Measurements from ENCODE around the gene TGFBR2.

Gene TGFBR2

GRCh38 chr3:30728143-30728542 lies 121.7 kb downstream of the TGFBR2 start:
- no peak for DNase-seq

DNA sequence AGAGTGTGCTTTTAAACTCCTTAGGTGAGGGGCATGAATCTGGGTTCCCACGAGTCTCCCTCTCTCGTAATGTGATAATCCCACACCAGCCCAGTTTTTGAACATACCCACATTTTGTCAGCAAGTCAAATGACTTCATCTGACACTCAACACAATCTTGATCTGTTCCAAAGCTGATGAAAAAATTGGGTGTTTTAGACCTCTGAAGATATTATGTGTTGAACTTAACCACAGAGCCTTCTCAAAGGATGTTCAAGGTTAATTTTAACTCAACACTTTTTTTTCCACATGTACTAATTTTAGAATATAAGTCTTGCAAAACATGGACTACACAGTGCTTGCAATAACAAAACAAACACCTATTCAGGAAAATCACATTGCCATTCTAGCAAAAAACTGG lies 123.1 kb downstream of the TGFBR2 start:
- no peak for DNase-seq

GRCh38 chr3:30729936-30730335 lies 123.5 kb downstream of the TGFBR2 start:
- no peak for DNase-seq

DNA sequence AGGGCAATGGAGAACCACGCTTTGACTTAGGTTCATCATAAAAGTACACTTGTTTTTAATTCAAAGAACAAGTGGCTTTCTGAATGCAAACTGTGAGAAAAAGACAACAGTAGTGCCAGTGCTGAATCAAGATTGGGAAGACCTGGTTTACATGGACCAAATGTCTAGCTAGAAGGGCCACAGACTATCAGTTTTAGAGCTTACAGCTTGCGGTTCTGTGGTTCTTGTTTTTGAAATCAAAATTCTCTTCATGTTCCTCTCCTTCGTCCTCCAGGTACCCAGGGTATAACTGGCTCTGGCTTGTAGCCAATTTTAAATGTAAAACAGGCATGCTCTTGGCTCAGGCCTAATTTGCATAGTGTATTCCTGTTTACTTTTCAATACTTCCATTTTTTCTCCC lies 124.6 kb downstream of the TGFBR2 start:
- DNase-seq = no peak

DNA sequence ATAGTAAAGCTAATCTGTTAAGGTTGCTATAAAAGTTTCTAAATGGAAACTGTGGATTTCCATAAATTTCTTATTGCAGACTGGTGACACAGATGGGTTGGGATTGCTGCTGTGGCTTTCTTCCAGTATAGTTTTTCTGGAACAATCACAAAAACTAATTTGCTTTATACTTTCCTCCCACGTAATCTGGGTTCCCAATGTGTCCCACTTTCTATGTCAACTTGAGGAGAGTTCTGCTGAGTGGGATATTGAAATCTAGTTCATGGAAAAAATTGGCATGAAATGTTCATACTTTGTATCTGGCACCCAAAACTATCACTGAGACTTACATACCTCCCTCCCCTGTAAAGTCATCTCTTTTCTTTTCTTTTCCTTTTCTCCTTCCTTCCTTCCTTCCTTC lies 126.8 kb downstream of the TGFBR2 start:
- no peak for DNase-seq

- DNase-seq = no peak
Observed at GRCh38 chr3:30733696-30734095, 127.3 kb downstream of the TGFBR2 start.

DNA sequence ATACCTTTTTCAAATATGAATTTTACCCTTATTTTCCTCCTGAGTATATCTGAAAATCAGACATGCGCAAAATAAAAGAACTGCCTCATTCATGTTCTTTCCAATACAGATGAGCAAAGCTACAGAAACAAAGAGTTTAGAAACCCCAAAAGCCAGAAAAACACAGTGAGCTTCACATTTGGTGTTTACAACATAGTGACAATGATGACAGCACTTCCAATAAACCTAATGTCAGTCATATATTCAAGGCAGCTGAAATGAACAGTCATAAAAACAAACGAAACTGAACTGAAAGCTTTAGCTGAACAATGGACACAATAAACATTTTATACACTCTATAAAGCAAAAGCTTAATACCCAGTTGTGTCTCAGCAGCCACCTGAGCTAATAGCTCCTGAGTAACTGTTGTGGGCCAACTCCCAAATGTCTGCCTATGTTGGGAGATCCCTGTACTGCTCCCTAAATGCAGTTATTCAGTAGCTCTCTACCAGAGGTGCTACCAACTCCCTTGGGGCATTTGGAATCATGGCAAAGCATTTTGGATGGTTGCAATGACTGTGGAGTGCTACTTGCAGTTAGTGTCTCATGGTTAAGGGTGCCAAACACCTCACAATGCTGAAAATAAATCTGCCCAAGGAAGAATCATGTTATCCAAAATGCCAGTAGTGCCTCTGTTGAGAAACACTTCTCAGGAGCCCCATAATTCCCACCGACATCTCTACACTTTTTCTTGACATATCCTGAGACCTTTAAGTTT lies 131.5 kb downstream of the TGFBR2 start:
- no peak for DNase-seq

DNA sequence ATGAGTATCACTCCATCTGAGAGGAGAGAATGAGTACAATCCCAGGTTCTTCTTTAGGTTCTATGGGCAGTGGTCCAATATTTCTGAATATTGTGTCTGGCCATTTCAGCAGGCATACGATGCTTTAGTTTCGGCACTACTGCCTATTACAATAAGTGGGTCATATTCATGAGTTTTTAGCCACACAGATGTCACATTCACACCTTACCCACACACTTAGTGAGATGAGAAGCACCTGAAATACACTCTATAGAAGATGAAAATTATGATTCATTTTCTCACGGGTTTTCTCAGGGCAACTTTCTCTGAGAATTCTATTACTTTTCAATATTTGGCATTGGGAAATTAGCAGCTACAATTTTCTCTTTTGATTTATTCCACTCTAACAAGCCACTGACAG lies 132.2 kb downstream of the TGFBR2 start:
- DNase-seq = no peak

DNA sequence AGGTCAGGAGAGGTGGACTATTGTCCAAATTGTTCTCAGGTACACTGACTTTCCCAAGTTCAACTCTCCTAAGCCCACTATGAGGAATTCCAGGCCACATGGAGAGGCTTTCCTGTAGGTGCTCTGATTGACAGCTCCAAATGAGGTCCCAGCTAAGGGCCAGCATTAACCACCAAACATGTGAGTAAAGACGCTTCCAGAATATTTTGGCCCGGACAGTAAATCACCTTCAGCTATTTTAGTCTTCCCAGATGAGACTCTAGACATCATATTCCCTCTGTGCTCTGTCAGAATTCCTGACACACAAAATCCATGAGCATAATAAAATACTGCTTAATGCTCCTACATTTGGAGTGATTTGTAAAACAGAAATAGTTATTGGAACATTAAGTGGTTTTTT lies 135.5 kb downstream of the TGFBR2 start:
- DNase-seq = no peak

DNA sequence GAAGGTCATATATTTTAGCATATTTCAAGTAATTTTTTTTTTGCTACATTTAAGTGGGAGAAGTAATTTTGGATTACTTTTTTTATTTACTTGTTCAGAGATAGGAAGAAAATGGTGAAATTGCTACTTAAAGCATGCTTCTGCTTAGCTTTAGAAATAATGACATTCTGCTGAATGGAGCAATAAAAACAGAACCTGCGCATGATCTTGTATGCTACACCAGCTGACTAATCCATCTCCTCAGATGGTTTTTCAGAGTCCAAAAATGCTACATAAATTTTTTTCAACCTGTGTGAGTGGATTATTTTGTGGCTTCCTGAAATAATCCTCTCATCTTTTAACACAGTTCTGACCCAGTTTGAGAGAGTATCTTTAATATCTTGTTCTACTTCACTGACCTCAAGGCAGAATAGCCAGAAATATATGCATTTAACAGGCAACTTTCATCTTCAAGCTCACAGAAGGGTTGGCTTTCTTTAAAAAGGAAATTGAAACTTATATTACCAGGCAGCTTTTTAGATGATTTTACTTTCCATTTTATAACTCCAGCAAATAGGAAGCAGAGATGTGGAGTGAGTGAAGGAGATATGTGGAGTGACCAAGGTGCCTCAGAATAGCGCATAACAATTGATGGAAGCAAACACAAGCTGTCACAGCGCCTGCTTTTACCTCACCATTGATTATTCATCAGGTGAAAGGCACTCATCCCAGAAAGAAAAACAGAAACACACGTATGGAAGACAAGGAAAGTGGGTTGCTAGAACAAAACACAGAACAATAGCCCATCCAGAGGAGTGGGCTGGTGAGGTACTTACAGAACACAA lies 136.6 kb downstream of the TGFBR2 start:
- DNase-seq = no peak
